Stomach smooth muscle (tissue), 2 donors: Measurements from ENCODE around the gene LRRC31.

ENCODE experiments used
- H3K27ac ChIP-seq: one replicate; pipeline ENCODE4 v1.7.0; 2013; ENCODE audit warnings: mild to moderate bottlenecking, low read length, inconsistent platforms
- H3K27me3 ChIP-seq, 2 donors: one replicate each; pipeline ENCODE4 v1.7.0; 2013; ENCODE audit warnings: low read length in 2 of 2; ENCODE audit not compliant: insufficient read depth in 2 of 2, control insufficient read depth in 1 of 2
- H3K36me3 ChIP-seq, 2 donors: one replicate each; pipeline ENCODE4 v1.7.0; 2013; ENCODE audit warnings: low read length in 2 of 2; ENCODE audit not compliant: control insufficient read depth in 2 of 2, insufficient read depth in 2 of 2
- H3K4me1 ChIP-seq: one replicate; pipeline ENCODE4 v1.7.0; 2013; ENCODE audit warnings: low read length; ENCODE audit not compliant: control insufficient read depth, insufficient read depth
- H3K4me3 ChIP-seq, 2 donors: one replicate each; pipeline ENCODE4 v1.7.0; 2013; ENCODE audit warnings: low read length in 2 of 2
- H3K9ac ChIP-seq, 2 donors: one replicate each; pipeline ENCODE4 v1.7.0; 2013; ENCODE audit warnings: low read length in 2 of 2, mild to moderate bottlenecking in 1 of 2
- H3K9me3 ChIP-seq, 2 donors: one replicate each; pipeline ENCODE4 v1.7.0; 2013; ENCODE audit warnings: low read length in 2 of 2; ENCODE audit not compliant: control insufficient read depth in 2 of 2
- donor health status: healthy.
- donor health status: Pancreatic carcinoma.

Gene LRRC31

DNA sequence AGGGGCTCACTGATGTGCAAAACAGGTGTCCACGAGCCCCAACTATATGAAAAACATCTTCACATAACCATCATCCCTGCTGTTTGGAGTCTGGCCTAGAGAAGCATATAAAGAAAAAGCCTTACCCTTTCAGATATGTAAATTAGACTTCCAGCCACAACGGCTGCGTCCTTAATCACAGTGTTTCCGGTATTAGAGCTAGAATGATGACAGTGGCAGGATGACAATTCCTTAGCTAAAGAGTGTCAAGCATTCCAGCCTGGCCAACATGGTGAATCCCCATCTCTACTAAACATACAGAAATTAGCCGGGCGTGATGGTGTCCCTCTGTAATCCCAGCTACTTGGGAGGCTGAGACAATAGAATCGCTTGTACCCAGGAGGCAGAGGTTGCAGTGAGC lies 22.2 kb upstream of the LRRC31 start:
- Histone ChIP-seq H3K27me3 (no peaks in the 10 kb centered on the region), H3K27ac (no peak overlapping the region), H3K9ac (no peak overlapping the region), H3K4me1 (no peaks in the 10 kb centered on the region), H3K9me3 (no peaks in the 10 kb centered on the region), H3K36me3 (no peaks in the 10 kb centered on the region), H3K4me3 (no peak overlapping the region)

DNA sequence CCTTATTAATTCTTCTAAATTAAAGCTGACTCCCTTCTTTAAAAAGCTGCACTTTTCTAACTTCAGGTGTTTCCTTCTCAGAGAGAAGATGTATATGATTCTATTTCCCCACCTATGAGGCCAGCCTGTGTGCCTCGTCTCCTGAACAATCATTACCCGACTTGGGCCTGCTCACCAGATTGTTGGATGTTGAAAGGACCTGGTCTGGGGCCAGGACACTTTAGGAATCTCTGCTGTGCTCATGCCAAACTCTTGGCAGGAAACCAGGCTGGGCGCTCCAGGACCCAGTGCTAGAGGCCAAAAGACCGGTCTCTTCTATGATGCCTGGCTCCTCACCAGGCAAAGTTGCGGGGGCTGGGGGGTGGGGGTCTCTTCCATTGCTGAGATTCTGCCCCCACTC lies 16.9 kb upstream of the LRRC31 start:
- H3K27me3 ChIP-seq: no peaks in the 10 kb centered on the region
- H3K36me3 ChIP-seq: no peaks in the 10 kb centered on the region
- H3K4me3 ChIP-seq: no peak overlapping the region
- no peak overlapping the region for H3K9ac ChIP-seq
- H3K4me1 ChIP-seq: no peaks in the 10 kb centered on the region
- no peaks in the 10 kb centered on the region for H3K9me3 ChIP-seq
- no peak overlapping the region for H3K27ac ChIP-seq

- Histone ChIP-seq H3K9me3 (no peaks in the 10 kb centered on the region), H3K9ac (no peak overlapping the region), H3K27me3 (no peaks in the 10 kb centered on the region), H3K4me3 (no peak overlapping the region), H3K36me3 (no peaks in the 10 kb centered on the region), H3K27ac (no peak overlapping the region), H3K4me1 (no peaks in the 10 kb centered on the region)
Observed at GRCh38 chr3:169880576-169881250, 11.0 kb upstream of the LRRC31 start.

DNA sequence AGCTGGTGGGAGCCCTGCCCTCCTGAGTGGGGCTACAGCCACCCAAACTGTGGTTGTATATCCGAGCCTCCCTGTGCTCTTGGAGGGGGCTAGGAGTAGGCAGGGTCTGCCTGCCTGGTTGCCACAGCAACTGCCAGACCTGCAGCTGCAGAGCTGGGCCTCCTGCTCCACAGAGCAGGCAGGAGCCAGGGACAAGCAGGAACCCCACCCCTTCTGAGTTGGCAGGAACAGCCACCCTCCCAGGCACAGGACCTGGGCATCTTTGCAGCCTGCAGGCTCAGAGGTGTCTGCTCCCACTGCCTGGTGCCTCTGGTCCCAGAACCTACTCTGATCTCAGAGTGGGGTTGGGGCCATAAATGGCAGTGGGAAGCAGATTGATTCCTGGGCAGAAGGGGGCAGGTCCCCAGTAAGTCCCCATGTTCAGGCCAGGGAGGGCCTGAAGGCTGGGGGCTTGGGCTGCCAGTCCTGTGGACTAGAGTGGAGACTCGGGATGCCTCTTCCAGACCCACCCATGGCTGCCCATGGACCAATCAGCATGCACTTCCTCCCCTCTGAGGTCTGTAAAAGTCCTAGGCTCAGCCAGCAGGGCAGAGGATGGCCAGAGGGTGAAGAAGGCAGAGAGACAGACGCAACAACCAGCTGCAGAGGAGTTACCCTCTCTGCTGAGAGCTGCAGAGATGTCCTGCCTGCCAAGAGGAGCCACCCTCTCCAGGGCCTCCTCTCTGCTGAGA lies 10.3 kb upstream of the LRRC31 start:
- Histone ChIP-seq H3K4me1 (no peaks in the 10 kb centered on the region), H3K9ac (no peak overlapping the region), H3K27ac (no peak overlapping the region), H3K27me3 (no peaks in the 10 kb centered on the region), H3K9me3 (no peaks in the 10 kb centered on the region), H3K4me3 (no peak overlapping the region), H3K36me3 (no peaks in the 10 kb centered on the region)

DNA sequence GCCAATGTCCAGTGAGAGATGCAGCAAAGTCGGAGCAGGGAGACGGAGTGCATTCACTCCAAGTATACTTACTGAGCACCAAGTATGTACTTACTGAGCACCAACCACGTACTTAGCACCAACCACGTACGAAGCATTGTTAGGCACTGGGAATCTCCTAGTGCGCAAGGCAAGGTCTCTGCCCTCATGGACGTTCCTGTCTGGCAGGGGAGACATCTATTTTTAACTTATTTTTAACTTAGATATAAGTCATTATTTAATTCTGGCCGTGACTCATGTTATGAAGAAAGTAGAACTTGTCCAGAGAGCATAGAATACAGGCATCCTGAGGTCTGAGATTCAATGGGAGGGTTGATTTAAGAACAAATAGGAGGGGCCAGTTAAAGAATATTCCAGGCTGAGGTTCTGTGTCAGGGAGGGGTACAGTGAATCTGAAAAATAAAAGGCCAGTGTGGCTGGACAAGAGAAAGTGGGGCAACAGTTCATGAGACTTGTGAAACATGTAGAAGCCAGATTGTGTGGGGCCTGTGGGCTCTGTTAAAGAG lies 9.3 kb upstream of the LRRC31 start:
- no peaks in the 10 kb centered on the region for H3K4me1 ChIP-seq
- no peak overlapping the region for H3K9ac ChIP-seq
- H3K4me3 ChIP-seq: no peak overlapping the region
- H3K9me3 ChIP-seq: no peaks in the 10 kb centered on the region
- H3K27ac ChIP-seq: no peak overlapping the region
- H3K36me3 ChIP-seq: no peaks in the 10 kb centered on the region
- H3K27me3 ChIP-seq: no peaks in the 10 kb centered on the region

GRCh38 chr3:169871129-169871886 lies 1.6 kb upstream of the LRRC31 start:
- Histone ChIP-seq H3K27me3 (no peaks in the 10 kb centered on the region), H3K4me1 (no peaks in the 10 kb centered on the region), H3K27ac (no peak overlapping the region), H3K9ac (no peak overlapping the region), H3K9me3 (no peaks in the 10 kb centered on the region), H3K36me3 (no peaks in the 10 kb centered on the region), H3K4me3 (no peak overlapping the region)

- Histone ChIP-seq H3K36me3 (no peaks in the 10 kb centered on the region), H3K27ac (no peak overlapping the region), H3K4me3 (no peak overlapping the region), H3K4me1 (no peaks in the 10 kb centered on the region), H3K9me3 (no peaks in the 10 kb centered on the region), H3K27me3 (no peaks in the 10 kb centered on the region), H3K9ac (no peak overlapping the region)
Observed at GRCh38 chr3:169868369-169868768, 1.4 kb downstream of the LRRC31 start.

- no peak overlapping the region for H3K27ac ChIP-seq
- H3K27me3 ChIP-seq: no peaks in the 10 kb centered on the region
- H3K9ac ChIP-seq: no peak overlapping the region
- H3K4me3 ChIP-seq: no peak overlapping the region
- H3K36me3 ChIP-seq: no peaks in the 10 kb centered on the region
- no peaks in the 10 kb centered on the region for H3K9me3 ChIP-seq
- H3K4me1 ChIP-seq: no peaks in the 10 kb centered on the region
Observed at GRCh38 chr3:169867584-169868210, 2.0 kb downstream of the LRRC31 start.

- no peaks in the 10 kb centered on the region for H3K4me1 ChIP-seq
- H3K27ac ChIP-seq: no peak overlapping the region
- H3K9me3 ChIP-seq: no peaks in the 10 kb centered on the region
- H3K4me3 ChIP-seq: no peak overlapping the region
- no peaks in the 10 kb centered on the region for H3K27me3 ChIP-seq
- no peak overlapping the region for H3K9ac ChIP-seq
- H3K36me3 ChIP-seq: no peaks in the 10 kb centered on the region
Observed at GRCh38 chr3:169865176-169865767, 4.5 kb downstream of the LRRC31 start.

DNA sequence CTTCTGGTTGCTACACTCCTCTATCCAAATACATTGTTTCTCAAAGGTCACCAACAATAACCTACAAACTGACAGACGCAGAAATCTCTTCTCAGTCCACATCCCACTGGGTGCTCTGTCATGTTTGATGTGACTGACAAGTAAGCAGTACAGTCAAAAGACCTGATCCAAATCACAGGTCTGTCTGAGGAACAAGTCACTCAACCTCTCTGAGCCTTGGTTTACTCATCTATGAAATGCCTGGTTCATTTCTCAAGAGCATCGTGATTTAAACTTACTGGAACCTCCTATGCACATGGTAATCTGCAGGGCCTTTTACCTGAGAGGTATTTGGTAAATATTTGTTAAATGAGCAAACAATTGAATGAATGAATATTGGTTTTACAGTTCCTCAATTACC lies 5.5 kb downstream of the LRRC31 start:
- no peak overlapping the region for H3K27ac ChIP-seq
- no peaks in the 10 kb centered on the region for H3K4me1 ChIP-seq
- H3K9ac ChIP-seq: no peak overlapping the region
- no peaks in the 10 kb centered on the region for H3K27me3 ChIP-seq
- no peaks in the 10 kb centered on the region for H3K36me3 ChIP-seq
- no peak overlapping the region for H3K4me3 ChIP-seq
- no peaks in the 10 kb centered on the region for H3K9me3 ChIP-seq
